Medulla oblongata (tissue), 1 donor: ENCODE data around the gene USP22.
"Not testable (repeated sequence)": the region's sequence is repeated elsewhere in the genome, so short reads cannot be mapped to it uniquely, and the experiment has no call there.

ENCODE experiments used
- DNase-seq: peaks from one replicate; pipeline ENCODE4 v3.0.0-alpha.2; 2015; ENCODE audit errors: extremely low spot score

The USP22 gene

DNA sequence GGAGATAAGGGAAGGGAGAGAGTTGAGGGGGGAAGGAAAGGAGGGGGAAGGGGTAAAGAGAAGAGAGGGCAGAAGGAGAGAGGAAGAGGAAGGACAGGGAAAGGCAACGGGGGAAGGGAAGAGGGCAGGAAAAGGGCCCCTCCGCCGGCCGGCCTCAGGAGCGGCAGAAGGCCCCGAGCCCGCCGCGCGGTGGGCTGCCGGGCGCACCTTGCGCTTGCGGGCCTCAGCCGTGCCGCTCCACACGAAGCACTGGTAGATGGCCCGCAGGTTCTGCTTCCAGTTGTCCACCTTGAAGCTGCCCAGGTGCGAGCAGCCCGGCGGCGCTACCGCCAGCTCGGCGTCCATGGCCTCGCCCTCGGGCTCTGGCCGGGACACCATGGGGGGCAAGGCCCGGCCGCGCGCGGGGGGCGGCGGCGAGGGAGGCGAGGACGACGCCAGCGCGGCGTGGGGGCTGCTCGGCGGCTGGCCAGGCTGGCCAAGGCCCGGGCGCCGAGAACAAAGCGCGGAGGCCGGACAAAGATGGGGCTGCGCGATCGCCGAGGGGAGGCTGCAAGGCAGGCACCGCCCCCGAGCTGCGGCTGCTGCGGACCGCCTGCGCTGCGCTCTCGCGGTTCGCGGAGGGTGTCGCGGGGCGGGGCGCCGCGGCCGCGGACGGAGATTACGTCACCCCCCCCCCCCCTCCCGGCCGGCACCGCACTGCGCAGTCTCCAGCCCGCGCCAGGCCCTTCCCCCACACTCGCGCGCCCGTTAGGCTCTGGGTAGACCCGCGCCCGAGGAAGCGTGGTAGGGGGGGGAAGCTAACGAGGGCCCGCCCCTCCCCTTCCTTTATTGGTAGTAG, at the start of gene USP22:
Gene USP22 (minus strand): TSS at position 554 of the 838 bp plus-strand sequence. CDS start 176 bp downstream, at position 378.
- no peak for DNase-seq

- DNase-seq: peak; percentile 65
Measured at GRCh38 chr17:21090902-21091618, 48.2 kb upstream of the USP22 start.

DNA sequence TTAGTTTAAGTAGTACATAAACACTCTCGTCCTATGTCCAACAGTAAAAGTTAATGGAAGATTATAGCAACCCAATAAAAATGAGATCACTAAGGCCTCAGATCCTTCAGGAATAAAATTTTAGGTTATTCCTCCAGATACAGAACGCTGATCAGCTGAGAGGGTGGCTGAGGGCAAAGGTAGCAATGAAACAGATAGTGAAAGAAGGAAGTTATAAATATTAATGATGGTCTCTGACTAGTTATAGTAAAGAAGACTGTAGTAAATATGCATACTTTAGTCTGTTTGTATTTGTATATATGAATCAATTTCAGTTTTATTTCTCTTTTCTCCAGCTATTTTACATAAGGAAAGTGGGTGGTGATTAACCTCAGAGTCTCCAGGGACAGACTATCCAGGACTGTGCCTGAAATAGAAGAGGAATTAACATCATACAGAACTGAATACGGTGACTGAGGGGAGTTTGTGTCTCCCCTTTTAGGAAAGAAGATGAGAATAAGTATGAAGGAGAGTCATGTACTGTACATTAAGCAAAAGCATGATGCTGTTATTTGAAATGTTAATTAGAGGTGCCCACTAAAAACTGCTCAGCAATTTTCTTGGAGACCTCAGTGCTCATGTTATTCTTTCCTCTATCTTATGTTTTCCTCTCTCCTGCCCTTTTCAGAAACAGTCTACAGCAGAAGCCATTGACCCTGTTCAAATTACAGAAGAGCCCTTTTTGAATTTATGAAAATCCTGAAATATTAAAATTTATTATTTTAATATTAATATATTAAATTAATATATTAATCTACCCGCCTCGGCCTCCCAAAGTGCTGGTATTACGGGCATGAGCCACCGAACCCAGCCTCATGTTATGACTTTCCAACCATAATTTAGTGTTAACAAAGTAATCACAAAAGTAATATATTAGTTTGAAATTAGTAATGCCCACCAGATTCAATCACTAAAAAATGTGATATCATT, 47.4 kb upstream of the USP22 start:
- DNase-seq: no peak

DNA sequence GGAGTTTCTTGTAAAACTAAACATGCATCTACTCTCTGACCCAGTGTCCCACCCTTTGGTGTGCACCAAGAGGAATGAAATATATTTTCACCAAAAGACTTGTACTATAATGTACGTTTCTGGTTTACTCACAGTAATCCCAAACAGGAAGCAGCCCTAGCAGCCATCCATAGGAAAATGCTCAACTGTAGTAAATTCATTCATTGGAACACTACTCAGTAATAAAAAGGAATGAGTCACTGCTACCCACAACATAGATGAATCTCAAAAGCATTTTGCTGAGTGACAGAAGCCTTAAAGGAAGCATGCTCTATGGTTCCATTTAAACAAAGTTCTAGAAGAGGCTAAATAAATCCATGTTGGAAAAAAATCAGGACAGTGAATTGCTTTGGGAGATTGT, 46.3 kb upstream of the USP22 start:
- no peak for DNase-seq

- no peak for DNase-seq
Measured at GRCh38 chr17:21085707-21086106, 42.9 kb upstream of the USP22 start.

GRCh38 chr17:21085280-21085679, 42.5 kb upstream of the USP22 start:
- DNase-seq: not testable (repeated sequence)

GRCh38 chr17:21082001-21082436, 39.2 kb upstream of the USP22 start:
- no peak for DNase-seq

- peak; percentile 48 for DNase-seq
Measured at GRCh38 chr17:21079196-21079595, 36.4 kb upstream of the USP22 start.

DNA sequence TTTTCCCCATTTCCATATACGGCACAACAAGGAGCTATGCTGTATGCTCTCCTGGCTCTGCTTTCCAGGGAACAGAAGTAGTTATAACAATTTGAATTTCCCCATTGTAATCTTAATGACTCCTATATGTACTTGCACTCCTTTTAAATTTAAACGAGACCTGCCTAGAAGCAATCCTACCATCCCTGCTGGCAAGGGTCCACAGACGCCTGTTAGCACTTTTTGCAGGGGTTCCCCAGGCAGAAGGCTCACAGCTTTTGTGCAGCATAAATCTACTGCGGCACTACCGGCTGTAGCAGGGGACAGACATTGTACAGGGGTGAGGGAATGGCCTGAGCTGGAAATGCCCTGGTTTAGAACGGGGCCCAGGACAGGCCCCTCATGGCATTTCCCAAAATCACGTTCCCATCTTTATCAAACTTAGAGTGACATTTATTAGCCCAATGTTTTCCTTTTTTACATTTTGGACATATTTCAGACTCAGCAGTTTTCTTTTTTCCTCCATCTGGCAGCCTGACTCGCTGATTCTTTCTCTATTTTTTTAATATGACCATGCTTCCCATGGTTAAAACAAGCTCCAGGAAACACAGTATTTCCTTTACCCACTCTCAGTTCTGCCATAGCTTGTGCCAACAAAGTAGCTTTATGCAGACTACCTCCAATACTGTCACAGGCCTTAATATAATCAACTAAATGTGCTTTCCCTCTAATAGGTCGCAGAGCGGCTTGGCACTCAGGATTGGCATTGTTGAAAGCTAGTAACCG, 35.4 kb upstream of the USP22 start:
- peak; percentile 20 for DNase-seq

DNA sequence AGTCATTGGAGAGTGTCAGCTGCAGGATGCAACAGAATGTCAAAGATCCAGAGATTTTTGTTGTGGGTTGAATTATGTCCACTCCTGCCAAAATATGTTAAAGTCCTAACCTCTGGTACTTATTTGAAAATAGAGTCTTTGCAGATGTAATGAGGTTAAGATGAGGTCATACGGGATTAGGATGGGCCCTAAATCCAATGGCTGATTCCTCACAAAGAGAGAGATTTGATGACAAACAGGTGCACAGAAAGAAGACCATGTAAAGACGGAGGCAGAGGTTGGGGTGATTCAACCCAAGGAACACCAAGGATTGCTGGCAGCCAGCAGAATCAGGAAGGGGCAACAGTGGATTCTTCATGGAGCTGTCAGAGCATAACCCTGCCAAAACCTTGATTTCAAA, 34.5 kb upstream of the USP22 start:
- no peak for DNase-seq

GRCh38 chr17:21076242-21076641, 33.4 kb upstream of the USP22 start:
- peak; percentile 25 for DNase-seq

DNA sequence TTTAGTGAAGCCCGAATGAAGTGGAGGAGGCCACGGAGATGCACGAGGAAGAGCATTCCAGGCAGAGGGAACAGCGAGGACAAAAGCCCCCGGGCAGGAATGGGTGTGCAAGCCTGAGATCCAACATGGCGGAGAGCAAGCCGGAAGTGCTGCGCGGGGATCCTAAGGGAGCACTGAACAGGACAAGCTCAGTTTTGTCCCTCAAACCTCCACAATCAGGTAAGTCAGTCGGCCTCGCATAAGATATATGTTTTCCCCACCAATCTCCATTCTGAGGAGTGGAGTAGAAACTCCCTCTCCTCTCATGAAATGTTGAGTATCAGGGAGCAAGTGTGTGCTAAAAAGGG, 32.9 kb upstream of the USP22 start:
- DNase-seq: no peak

GRCh38 chr17:21072745-21073197, 30.0 kb upstream of the USP22 start:
- peak; percentile 59 for DNase-seq

GRCh38 chr17:21066394-21066793, 23.6 kb upstream of the USP22 start:
- DNase-seq: no peak

- no peak for DNase-seq
Measured at GRCh38 chr17:21061971-21062526, 19.2 kb upstream of the USP22 start.

DNA sequence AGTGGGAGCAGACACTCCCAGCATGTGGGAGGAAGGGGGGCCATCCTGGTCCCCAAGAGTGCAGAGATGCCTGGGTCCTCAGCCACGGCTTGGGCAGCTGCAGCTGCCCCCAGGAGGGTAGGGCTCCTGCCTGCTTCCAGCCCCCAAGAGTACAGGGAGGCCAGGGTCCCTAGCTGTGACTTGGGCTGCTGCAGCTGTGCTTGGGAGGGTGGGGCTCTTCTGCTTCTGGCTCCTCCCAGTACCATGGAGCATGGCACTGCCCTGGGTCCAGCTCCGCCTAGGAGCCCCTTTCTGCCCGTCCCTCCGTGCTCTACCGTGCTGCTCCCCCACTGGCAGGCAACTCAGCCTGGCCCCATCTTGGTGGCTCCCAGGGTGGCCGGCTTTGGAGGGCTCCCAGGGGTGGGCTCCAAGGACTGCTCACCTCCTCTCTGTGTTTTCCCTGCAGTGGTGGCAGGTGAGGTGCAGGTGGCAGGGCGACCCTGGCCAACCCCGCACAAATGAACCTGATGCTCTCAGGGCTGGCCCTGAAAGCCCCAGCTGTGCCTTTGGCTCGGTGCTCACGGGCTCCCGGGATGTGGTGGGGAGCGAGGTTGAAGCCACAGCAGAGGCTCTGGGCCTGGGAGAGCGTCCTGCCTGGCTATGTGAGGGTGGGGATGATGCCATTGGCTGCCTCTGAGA, 18.5 kb upstream of the USP22 start:
- no peak for DNase-seq

GRCh38 chr17:21059761-21060160, 16.9 kb upstream of the USP22 start:
- no peak for DNase-seq

DNA sequence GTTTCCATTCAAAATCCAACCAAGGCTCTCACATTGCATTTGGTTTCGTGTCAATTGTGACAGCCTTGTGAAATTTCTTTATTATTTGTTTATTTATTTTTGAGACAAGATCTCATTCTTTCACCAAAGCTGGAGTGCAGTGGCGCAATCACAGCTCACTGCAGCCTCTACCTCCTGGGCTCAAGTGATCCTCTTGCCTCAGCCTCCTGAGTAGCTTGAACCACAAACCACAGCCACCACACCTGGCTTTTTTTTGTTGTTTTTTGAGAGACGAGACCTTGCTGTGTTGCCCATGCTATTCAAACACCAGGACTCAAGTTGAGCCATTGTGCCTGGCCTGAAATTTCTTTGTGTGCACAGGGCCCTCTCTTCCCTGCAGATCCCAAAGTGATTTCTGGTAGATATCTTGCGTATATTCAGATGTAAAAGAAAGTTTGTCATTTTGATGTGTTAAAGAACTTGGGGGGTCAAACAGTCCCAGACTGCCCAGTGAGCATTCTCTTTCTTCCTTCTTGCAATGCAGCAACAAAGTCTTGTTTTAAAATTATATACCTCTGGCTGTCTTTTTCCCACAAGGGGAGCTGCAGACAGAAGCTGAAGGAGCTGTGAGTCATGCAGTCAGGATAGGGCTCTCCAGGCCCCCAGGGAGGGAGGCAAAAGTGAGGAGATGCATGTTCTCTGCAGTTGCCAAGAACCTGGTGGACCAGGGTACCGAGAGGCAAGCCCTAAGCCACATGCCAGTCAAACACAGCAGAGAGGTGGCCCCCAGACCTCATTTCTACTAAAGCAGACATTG, 15.5 kb upstream of the USP22 start:
- no peak for DNase-seq

DNA sequence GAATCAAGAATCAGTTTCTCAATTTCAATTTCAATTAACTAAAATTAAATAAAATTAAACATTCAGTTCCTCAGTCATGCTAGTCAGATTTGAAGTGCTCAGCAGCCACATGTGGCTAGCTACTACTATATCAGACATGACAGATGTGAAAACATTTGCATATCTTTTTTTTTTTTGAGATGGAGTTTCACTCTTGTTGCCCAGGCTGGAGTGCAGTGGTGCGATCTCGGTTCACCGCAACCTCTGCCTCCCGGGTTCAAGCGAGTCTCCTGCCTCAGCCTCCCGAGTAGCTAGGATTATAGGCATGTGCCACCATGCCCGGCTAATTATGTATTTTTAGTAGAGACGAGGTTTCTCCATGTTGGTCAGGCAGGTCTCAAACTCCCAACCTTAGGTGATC, 10.2 kb upstream of the USP22 start:
- not testable (repeated sequence) for DNase-seq
